ENCODE measurements around the gene ST8SIA6.
A peak's percentile ranks its signal among the peaks of the same experiment; 100 is the strongest.

The ST8SIA6 gene

GRCh38 chr10:17386021-17386420 is 68.4 kb downstream of the ST8SIA6 start:
- no peak for DNase-seq (ENCODE audit: low read depth in 2 of 2)

DNA sequence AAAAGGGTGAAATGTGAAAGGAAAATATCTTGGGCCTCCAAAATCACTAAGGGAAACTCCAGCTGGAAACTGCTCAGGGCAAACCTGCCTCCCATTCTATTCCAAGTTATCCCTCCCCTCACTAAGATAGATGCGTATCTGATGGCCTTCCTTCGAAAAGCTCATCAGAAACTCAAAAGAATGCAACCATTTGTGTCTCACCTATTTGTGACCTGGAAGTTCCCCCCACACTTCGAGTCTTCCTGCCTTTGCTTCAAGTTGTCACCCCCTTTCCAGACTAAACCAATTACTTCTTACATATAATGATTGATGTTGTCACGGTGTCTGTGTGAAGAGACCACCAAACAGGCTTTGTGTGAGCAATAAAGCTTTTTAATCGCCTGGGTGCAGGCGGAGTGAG is 69.3 kb downstream of the ST8SIA6 start:
- no peak for DNase-seq (ENCODE audit: low read depth in 2 of 2)

- no peak for DNase-seq (ENCODE audit: low read depth in 2 of 2)
Observed at GRCh38 chr10:17383801-17384555, 70.4 kb downstream of the ST8SIA6 start.

- DNase-seq (ENCODE audit: low read depth in 2 of 2): no peak
Observed at GRCh38 chr10:17381502-17382142, 72.8 kb downstream of the ST8SIA6 start.

DNA sequence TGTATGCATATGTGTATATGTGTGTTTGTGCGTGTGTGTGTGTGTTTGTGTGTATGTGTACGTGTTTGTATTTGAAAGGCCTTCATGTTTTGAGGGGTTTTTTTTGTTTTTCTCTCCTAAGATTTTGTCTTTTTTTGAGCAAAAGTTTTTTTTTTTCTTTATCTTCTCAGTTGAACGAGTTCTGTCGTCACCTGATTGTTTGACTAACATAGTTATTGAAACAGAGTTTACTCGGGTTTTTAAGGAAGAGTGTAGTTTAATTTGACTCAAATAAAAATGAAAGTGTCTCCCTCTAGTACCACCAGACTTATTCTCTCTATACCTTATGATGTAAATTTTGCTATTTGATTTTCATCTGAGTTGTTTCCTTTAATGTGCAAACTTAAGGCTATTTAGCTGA is 73.5 kb downstream of the ST8SIA6 start:
- no peak for DNase-seq (ENCODE audit: low read depth in 2 of 2)

DNA sequence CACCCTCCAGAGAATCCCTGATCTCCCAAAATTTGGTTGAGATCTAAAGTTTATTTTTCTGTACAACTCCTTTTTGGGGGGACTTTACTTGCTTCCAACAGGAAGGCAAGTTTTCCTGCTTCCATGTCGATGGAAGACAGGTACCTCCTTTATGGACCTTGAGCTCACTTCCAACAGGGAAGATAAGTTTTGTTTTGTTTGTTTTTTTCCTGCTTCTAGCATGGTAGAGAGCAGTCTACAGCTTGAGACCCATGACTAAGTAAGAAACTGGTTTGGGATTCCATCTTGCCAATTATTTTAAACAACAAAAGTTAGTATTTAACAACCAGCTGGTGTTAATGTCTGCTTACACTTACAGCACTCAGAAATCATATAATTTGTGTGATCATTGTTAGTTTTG is 74.4 kb downstream of the ST8SIA6 start:
- no peak for DNase-seq (ENCODE audit: low read depth in 2 of 2)

DNA sequence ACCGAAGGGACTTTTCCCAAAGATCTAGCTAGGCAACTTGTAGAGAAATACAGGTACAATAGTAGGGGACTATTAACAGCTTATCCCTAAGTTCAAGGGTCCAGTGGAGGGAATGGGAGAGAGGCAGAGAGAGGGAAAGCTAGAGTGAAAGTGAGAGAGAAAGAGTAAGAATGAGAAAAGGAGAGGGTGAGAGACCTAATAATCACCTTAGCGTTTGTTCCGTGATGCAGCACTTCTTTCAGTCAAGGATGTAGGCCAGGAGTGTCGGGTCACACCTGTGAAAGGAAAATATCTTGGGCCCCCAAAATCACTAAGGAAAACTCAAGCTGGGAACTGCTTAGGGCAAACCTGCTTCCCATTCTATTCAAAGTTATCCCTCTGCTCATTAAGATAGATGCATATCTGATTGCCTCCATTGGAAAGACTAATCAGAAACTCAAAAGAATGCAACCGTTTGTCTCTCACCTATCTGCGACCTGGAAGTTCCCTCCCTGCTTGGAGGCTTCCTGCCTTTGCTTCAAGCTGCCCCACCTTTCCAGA is 75.2 kb downstream of the ST8SIA6 start:
- DNase-seq (ENCODE audit: low read depth in 2 of 2): no peak

DNA sequence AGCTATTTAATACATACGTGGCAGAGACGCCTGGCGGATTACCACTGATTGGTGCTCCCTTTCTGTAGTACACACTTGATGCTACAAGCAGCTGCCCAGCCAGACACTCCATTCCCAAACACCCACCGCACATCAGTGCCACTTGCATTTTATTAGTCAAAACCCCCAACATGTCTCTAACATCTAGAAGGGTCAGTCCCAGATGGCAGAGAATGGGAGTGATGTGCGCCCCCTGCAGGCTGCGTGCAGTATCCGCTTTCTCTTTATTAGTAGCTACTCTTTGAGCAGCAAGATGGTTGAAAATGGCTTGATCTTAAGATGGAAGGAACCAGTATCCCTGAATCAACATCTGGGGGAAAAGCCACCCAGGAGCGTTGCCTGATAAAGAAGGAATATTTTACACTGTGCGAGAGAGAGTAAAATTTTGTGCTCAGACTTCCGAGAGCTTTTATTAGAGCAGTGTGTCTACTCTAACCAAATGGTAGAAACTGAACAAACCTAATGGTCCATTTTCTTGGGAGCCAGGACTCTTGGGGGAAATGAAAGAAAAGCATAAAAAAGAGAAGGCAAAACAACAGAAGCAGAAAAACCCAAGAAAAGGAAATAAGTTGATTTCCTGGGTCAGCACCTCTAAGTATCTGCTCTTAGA is 78.3 kb downstream of the ST8SIA6 start:
- no peak for DNase-seq (ENCODE audit: low read depth in 2 of 2)

GRCh38 chr10:17368708-17369272 is 85.6 kb downstream of the ST8SIA6 start:
- no peak for DNase-seq (ENCODE audit: low read depth in 2 of 2)

DNA sequence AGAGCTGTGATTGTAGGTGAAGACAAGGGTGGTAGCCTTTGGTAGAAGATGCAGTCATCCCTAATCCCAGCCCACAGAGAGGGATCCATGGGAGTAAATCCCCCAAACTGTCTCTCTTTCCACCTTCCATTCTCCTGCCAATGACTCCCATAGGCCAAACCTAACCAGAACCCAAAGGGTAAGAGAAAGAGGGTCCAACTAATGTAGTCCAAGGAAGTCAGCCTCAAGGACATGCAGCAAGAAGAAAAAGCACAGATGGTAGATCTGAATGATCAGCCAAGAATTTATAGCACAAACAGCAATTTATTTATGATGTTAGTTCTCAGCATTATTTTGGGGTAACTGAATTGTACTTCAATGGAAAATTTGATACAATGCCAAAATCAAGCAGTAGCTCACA is 87.7 kb downstream of the ST8SIA6 start:
- no peak for DNase-seq (ENCODE audit: low read depth in 2 of 2)

DNA sequence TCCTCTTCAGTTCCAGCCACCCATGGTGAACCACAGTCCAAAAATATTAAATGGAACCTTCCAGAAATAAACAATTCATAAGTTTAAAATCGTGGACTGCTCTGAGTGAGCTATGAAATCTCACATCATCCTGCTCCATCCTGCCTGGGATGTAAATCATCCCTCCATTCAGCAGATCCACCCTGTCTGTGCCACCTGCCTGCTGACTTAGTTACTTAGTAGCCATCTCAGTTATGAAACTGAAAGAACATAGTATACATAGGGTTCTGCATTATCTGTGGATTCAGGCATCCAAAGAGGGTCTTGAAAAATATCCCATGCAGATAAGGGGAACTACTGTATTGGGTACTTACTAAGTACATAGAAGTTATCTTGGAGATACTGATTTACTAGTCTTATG is 89.0 kb downstream of the ST8SIA6 start:
- no peak for DNase-seq (ENCODE audit: low read depth in 2 of 2)

DNA sequence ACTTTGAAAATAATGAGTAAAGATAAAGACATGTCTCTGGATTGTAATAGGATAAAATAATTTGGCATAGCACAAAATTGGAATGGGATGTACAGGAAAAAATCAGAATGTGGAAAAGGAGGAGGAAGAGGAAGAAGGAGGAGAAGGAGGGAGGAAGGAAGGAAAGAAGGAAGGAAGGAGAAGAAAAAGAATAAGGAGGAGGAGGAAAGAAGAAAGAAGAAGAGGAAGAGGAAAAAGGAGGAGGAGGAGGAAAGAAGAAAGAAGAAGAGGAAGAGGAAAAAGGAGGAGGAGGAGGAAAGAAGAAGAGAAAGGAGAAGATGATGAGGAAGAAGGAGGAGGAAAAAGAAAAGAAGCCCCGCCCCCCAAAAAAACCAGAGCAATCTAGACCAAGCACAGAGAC is 95.9 kb downstream of the ST8SIA6 start:
- DNase-seq (ENCODE audit: low read depth in 2 of 2): no peak

DNA sequence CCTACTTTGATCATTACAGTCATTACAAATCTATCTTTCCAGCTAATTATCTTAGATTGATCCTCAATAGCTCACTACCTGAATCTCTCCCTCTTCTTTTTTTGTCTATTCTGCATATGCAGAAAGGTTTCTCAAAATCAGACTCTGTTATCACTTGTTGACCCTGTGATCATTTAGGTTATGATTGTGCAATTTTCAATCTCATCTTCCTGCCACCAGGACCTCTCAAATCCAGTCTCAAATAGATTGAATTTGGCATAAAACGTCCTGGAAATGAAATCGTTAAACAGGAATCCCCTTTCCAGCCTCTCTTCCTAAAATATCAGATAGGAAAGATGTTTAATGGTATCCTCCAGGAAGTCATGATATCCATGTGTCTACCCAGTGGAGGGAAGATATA is 96.6 kb downstream of the ST8SIA6 start:
- no peak for DNase-seq (ENCODE audit: low read depth in 2 of 2)

DNA sequence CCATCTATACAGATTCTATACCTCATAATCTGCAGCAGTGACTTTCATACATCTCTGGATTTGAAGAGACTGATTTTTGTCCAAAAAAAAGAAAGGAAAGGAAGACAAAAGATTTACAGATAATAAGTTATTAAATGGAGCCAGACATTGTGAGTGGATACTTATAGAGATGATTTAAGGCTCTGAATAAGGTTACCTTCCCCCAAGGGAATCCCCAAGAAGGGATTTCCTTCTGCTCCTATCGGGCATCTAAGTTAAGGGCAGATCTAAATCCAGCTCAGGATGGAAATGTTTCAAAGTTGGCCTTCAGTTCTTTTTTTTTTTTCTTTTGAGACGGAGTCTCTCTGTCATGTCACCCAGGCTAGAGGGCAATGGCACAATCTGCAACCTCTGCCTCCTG is 97.6 kb downstream of the ST8SIA6 start:
- no peak for DNase-seq (ENCODE audit: low read depth in 2 of 2)

- DNase-seq (ENCODE audit: low read depth in 2 of 2): no peak
Observed at GRCh38 chr10:17354781-17355180, 99.6 kb downstream of the ST8SIA6 start.

GRCh38 chr10:17353568-17354300 is 100.7 kb downstream of the ST8SIA6 start:
- DNase-seq (ENCODE audit: low read depth in 2 of 2): no peak

DNA sequence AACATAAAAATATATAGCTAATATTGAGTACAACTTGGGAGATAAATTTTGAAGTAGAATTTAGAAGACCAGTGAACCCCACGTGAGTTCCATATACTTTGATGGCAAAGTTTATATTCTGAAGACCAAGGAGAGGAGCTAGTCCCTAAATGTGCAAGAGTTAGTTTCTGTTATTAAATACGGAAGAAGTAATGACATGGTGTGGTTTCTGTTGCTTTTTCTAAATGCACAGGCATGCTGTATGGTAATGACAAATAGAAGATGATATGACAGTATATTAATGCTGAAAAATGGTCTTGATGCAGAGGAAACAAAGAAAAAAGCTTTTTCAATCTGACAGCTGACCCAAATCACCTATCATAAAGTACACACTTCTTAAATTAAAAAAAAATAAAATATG is 101.8 kb downstream of the ST8SIA6 start:
- DNase-seq (ENCODE audit: low read depth in 2 of 2): no peak

GRCh38 chr10:17351506-17351905 is 102.9 kb downstream of the ST8SIA6 start:
- DNase-seq (ENCODE audit: low read depth in 2 of 2): no peak

DNA sequence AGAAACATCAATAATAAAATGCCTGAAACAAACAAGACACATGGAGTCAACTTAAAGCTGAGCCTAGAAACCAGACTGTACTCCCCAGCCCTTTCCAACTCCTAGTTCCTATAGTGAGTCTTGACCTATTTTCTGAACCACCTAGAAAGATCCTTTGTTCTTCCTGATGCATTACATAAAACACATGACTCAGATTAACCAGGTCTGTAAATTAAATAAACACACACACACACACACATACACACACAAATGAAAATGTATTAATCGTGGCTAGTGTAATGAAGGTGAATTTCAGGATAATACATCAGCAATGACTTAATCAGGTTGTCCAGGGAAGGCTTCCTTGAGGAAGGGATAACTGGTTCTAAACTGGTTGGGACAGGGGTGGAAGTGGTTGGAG is 104.7 kb downstream of the ST8SIA6 start:
- DNase-seq (ENCODE audit: low read depth in 2 of 2): no peak

DNA sequence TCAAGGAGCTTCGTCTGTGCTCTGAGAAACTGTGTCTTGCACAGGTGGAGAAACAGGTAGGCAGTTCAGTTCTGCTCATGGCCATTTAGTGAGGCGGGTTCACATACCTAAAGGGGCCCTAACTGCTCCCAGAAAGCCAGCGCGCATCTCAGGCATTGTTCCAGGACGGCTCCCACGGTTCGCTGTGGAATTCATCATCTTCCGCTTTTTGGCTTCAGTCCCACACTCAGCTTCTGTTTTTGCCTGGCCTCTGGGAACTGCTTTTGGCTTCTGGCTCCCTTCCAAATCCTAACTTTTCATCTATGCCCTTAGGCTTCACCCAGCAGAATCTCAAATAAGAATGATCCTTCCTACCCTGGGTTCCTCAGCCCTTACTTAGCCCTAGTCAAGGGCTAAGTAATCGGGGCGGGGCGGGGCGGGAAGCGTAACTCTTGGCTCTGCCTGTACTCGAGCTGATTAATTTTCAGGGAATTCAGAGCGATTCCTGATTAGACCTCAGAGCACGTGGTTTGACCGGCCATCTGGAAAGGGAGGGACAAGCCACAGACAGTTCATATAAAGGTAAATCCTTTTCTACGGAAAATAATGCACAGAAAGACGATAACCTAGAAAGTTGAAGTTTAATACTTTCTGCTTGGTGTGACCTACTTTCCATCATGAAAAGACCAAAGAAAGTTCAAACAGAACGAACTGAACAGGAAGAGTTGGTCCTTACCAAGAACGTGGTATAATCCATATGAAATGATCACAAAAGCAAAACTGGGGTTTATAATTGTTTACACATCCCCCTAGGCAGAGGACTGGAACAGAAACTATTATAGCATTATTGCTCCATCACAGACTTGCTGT is 105.7 kb downstream of the ST8SIA6 start:
- DNase-seq (ENCODE audit: low read depth in 2 of 2): peak; percentile 71 to 73

DNA sequence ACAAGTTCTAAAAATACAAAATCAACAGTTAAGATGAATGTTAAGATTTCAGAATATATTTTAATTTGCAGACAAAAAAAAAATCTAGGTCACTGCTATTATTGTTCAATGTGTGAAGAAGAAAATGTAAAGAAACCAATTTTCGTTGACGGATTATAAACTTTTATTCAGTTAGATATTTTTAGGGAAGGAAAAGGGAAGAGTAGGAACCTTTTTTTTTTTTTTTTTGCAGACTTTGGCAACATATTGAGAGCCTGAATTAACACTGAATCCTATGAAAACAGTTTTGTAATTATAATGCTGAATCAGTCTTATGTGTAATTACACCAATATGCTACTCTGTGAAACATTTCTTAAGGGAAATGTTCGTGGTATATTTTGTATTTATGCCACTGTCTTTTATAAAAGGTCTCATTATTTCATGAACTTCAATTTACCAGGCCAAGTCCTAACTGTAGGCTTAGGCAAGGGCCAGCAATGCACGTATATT is 106.3 kb downstream of the ST8SIA6 start:
- DNase-seq (ENCODE audit: low read depth in 2 of 2): no peak

All from fibroblast of skin of left biceps (primary cell).